ENCODE data around the gene TLX2.
A peak's percentile ranks its signal among the peaks of the same experiment; 100 is the strongest.

TLX2 gene

DNA sequence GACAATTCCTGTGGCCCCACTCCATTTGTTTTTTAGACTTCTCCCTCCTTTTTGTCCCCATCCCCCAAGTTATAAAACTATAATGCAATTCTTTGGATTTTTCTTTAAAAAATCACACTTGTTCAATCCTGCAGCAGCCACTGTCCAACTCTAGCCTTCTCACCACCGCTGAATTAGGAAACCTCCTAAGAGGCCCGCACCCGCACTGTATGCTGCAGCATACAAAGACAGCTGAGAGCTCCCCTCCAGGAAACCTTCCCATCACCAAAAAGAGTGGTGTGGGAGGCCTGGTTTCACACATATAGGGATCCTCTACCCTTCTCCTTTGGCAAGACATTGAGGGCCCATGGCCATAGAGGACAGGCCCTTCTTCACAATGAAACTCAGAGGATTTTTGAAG lies 9.7 kb upstream of the TLX2 start:
- Histone ChIP-seq H3K9ac (ENCODE audit: low read length) (no peak overlapping the region), H3K79me2 (ENCODE audit: insufficient read depth, low read length) (no peaks in the 10 kb centered on the region), H3K4me2 (ENCODE audit: low read length) (no peak overlapping the region), H3F3A (ENCODE audit: insufficient read depth, low read length) (no peaks in the 10 kb centered on the region), H2AFZ (ENCODE audit: low read length) (no peak overlapping the region), H3K27me3 (ENCODE audit: insufficient read depth, low read length) (peaks cover 17% of the 10 kb centered on the region; the same call in 1 of the 2 replicates), H3K9me2 (ENCODE audit: low read depth, low read length) (no peaks in the 10 kb centered on the region), H3K4me1 (ENCODE audit: insufficient read depth, low read length, severe bottlenecking) (peaks cover 38% of the 10 kb centered on the region), H4K20me1 (ENCODE audit: insufficient read depth, low read length) (no peaks in the 10 kb centered on the region), H3K9me3 (ENCODE audit: low read length) (no peaks in the 10 kb centered on the region), H3K27ac (ENCODE audit: low read depth, low read length, poor library complexity, severe bottlenecking) (no peak overlapping the region), H3K4me3 (ENCODE audit: low read depth, low read length, poor library complexity, severe bottlenecking) (no peak overlapping the region), H3K36me3 (ENCODE audit: insufficient read depth, low read length) (peaks cover 17% of the 10 kb centered on the region)
- TF ChIP-seq, protein P1, sequence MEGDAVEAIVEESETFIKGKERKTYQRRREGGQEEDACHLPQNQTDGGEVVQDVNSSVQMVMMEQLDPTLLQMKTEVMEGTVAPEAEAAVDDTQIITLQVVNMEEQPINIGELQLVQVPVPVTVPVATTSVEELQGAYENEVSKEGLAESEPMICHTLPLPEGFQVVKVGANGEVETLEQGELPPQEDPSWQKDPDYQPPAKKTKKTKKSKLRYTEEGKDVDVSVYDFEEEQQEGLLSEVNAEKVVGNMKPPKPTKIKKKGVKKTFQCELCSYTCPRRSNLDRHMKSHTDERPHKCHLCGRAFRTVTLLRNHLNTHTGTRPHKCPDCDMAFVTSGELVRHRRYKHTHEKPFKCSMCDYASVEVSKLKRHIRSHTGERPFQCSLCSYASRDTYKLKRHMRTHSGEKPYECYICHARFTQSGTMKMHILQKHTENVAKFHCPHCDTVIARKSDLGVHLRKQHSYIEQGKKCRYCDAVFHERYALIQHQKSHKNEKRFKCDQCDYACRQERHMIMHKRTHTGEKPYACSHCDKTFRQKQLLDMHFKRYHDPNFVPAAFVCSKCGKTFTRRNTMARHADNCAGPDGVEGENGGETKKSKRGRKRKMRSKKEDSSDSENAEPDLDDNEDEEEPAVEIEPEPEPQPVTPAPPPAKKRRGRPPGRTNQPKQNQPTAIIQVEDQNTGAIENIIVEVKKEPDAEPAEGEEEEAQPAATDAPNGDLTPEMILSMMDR (IDR thresholded peaks at IDR 0.05; ENCODE audit: low read length), result no peak
- TF ChIP-seq EZH2 (IDR thresholded peaks at IDR 0.05; ENCODE audit: borderline replicate concordance, low read length), result no peak

DNA sequence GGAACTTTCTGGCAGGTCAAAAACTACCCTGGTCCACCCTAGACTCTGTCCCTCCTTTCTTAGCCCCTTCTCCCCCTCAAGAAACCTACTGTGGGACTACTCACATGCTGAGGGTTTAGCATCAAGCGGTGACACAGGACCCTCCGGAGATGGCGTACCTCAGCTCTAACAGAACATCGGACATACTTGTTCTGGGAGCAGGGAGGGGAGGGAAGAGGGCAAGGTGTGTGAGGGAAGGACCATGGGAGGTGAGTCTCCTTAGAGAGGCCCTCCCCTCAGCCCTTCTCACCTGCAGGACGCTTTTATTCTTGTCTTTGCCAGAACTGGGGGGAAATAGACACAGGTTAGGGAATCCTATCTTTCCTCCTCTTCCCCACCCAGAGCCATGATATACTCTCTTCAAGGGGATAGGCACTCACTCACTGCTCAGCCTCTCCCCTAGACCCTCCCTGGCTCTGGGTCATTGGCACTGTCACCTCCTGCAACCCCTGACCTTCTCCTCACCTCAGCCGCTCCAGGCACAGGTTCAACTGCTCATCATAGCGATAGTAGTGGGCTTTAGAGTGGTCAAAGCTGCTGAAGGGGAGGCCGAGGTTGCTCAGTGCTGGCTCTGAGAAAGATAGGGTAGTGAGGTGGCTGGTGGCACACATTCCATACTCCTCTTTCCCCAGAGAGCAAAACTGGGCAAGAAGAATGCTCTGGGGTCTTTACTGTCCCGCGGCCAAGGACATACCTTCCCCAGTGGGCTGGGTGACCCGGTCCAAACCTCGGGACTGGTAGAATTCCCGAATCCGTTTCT lies 8.6 kb upstream of the TLX2 start:
- Histone ChIP-seq H4K20me1 (ENCODE audit: insufficient read depth, low read length) (no peaks in the 10 kb centered on the region), H3K36me3 (ENCODE audit: insufficient read depth, low read length) (peaks cover 17% of the 10 kb centered on the region), H3K4me2 (ENCODE audit: low read length) (no peak overlapping the region), H3K27me3 (ENCODE audit: insufficient read depth, low read length) (peaks cover 17% of the 10 kb centered on the region; the same call in 1 of the 2 replicates), H3K9me3 (ENCODE audit: low read length) (no peaks in the 10 kb centered on the region), H3K4me1 (ENCODE audit: insufficient read depth, low read length, severe bottlenecking) (peaks cover 38% of the 10 kb centered on the region), H3K9me2 (ENCODE audit: low read depth, low read length) (no peaks in the 10 kb centered on the region), H3K79me2 (ENCODE audit: insufficient read depth, low read length) (no peaks in the 10 kb centered on the region), H3F3A (ENCODE audit: insufficient read depth, low read length) (no peaks in the 10 kb centered on the region), H2AFZ (ENCODE audit: low read length) (no peak overlapping the region), H3K4me3 (ENCODE audit: low read depth, low read length, poor library complexity, severe bottlenecking) (no peak overlapping the region), H3K27ac (ENCODE audit: low read depth, low read length, poor library complexity, severe bottlenecking) (no peak overlapping the region), H3K9ac (ENCODE audit: low read length) (no peak overlapping the region)
- TF ChIP-seq, protein P1 (IDR thresholded peaks at IDR 0.05; ENCODE audit: low read length), result no peak
- no peak for TF ChIP-seq EZH2 (IDR thresholded peaks at IDR 0.05; ENCODE audit: borderline replicate concordance, low read length)

DNA sequence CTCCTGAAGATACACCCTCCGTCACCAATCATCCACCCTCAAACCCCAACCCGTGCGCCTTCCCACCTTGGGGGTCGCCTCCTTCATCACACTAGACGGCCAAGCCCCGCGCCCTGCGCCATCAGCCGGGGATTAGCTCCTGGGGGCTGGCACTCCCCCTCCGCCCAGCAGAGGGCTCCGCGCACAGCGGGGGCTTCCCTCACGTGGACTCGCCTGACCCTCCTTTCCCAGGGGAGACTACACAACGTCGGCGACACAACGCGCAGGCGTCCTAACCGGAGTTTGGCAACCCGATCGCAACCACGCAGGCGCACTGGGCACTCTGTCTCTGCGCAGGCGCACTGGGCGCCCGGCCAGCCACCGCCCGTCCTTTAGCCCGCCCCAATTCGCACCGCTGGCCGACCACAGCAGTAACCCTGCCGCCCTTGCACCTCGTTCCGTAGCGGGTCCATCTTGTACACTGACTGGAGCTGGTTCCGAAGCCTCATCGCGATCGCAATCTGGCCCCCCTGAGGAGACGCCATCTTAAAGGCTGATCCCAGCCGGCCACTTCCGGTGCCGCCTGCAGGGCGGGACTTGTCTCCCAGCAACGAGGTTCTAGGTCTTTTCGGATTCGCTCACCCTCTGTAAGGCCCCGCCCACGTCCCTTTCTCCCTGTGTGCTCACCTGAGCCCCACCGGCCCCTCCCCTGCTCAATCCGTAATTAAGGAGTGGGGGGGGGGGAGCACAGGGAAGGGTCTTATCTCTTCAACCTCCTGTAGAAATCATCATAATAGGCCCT lies 6.9 kb upstream of the TLX2 start, which contains the start of gene PCGF1:
Gene PCGF1 (minus strand): TSS at position 551 of the 781 bp plus-strand sequence. CDS start 27 bp downstream, at position 524.
- Histone ChIP-seq H3K4me2 (ENCODE audit: low read length) (peak within 1 kb of the TSS; percentile 95), H3K9ac (ENCODE audit: low read length) (peak within 1 kb of the TSS; percentile 90), H3K27me3 (ENCODE audit: insufficient read depth, low read length) (peaks cover 6% of the 10 kb centered on the region; the same call in 1 of the 2 replicates), H2AFZ (ENCODE audit: low read length) (peak within 1 kb of the TSS; percentile 39; the same call in 1 of the 2 replicates), H3K9me3 (ENCODE audit: low read length) (no peaks in the 10 kb centered on the region), H3K27ac (ENCODE audit: low read depth, low read length, poor library complexity, severe bottlenecking) (peak within 1 kb of the TSS; percentile 95), H3F3A (ENCODE audit: insufficient read depth, low read length) (no peaks in the 10 kb centered on the region), H3K79me2 (ENCODE audit: insufficient read depth, low read length) (no peaks in the 10 kb centered on the region), H4K20me1 (ENCODE audit: insufficient read depth, low read length) (no peaks in the 10 kb centered on the region), H3K4me1 (ENCODE audit: insufficient read depth, low read length, severe bottlenecking) (peaks cover 37% of the 10 kb centered on the region), H3K4me3 (ENCODE audit: low read depth, low read length, poor library complexity, severe bottlenecking) (peak within 1 kb of the TSS; percentile 86), H3K36me3 (ENCODE audit: insufficient read depth, low read length) (peaks cover 17% of the 10 kb centered on the region), H3K9me2 (ENCODE audit: low read depth, low read length) (no peaks in the 10 kb centered on the region)
- no peak for TF ChIP-seq EZH2 (IDR thresholded peaks at IDR 0.05; ENCODE audit: borderline replicate concordance, low read length)
- TF ChIP-seq, protein P1 (IDR thresholded peaks at IDR 0.05; ENCODE audit: low read length), result peak; percentile 56
